ENCODE results near the gene ZNF211.

- TF ChIP-seq CTCF (IDR thresholded peaks at IDR 0.05; ENCODE audit: low read length) (no peak), EZH2 (IDR thresholded peaks at IDR 0.05; ENCODE audit: borderline replicate concordance, low read length) (no peak)
Measured at GRCh38 chr19:57648331-57649003, 15.5 kb downstream of the ZNF211 start.
